Superior temporal gyrus (tissue), 1 donor: ENCODE measurements around the gene CFC1B.
"Not testable (repeated sequence)": the region's sequence is repeated elsewhere in the genome, so short reads cannot be mapped to it uniquely, and the experiment has no call there.

ENCODE experiments used
- DNase-seq: peaks from one replicate; pipeline ENCODE4 v3.0.0-alpha.2; 2016; ENCODE audit errors: extremely low spot score

CFC1B gene

GRCh38 chr2:130566165-130566564, 45.1 kb downstream of the CFC1B start:
- not testable (repeated sequence) for DNase-seq

GRCh38 chr2:130571929-130572328, 50.9 kb downstream of the CFC1B start:
- not testable (repeated sequence) for DNase-seq

GRCh38 chr2:130574230-130574629, 53.2 kb downstream of the CFC1B start:
- not testable (repeated sequence) for DNase-seq

GRCh38 chr2:130576209-130576784, 55.3 kb downstream of the CFC1B start:
- DNase-seq: not testable (repeated sequence)

GRCh38 chr2:130577559-130577958, 56.5 kb downstream of the CFC1B start:
- DNase-seq: not testable (repeated sequence)
